SU-DHL-6 (cell line): ENCODE results near the gene ZNF22.

ENCODE experiments used
- H2AFZ ChIP-seq: fragments of 200-600 bp; sonication (generic); 2 replicates; pipeline ENCODE4 v1.6.1; 2014; ENCODE audit warnings: low read depth, mild to moderate bottlenecking, moderate library complexity, mixed read lengths, antibody characterized with exemption, low read length; ENCODE audit not compliant: severe bottlenecking
- H3F3A ChIP-seq: fragments of 200-600 bp; shearing (Covaris generic); 2 replicates; pipeline ENCODE4 v1.6.0; 2016; ENCODE audit warnings: antibody characterized with exemption, mild to moderate bottlenecking; ENCODE audit not compliant: insufficient read depth
- H3K27ac ChIP-seq: fragments of 200-600 bp; sonication (generic); 2 replicates; pipeline ENCODE4 v1.5.1; 2016; ENCODE audit warnings: low read depth, mild to moderate bottlenecking, low read length, moderate library complexity, mixed read lengths
- H3K27me3 ChIP-seq: fragments of 200-600 bp; sonication (generic), shearing (Covaris generic); 2 replicates; pipeline ENCODE4 v1.6.0; 2014; ENCODE audit warnings: mild to moderate bottlenecking, low read length
- H3K36me3 ChIP-seq: fragments of 200-600 bp; sonication (generic); 2 replicates; pipeline ENCODE4 v1.6.1; 2014; ENCODE audit warnings: mild to moderate bottlenecking, low read length, mixed read lengths
- H3K4me2 ChIP-seq: fragments of 300-600, 200-600 bp; shearing (Covaris generic), sonication (generic); 2 replicates; pipeline ENCODE4 v1.6.0; 2014; ENCODE audit warnings: low read length, low read depth, mild to moderate bottlenecking; ENCODE audit not compliant: poor library complexity, severe bottlenecking
- H3K4me3 ChIP-seq: fragments of 200-600 bp; sonication (generic); 2 replicates; pipeline ENCODE4 v1.5.1; 2014; ENCODE audit warnings: antibody characterized with exemption, low read length, mild to moderate bottlenecking, mixed read lengths; ENCODE audit not compliant: insufficient read depth, poor library complexity, severe bottlenecking
- H3K79me2 ChIP-seq: fragments of 200-600 bp; sonication (generic); 2 replicates; pipeline ENCODE4 v1.6.1; 2014; ENCODE audit warnings: mild to moderate bottlenecking, low read length, moderate library complexity; ENCODE audit not compliant: insufficient read depth
- H3K9ac ChIP-seq: fragments of 200-600 bp; sonication (generic); 2 replicates; pipeline ENCODE4 v1.7.0; 2014; ENCODE audit warnings: mild to moderate bottlenecking, low read length
- H3K9me2 ChIP-seq: fragments of 200-600 bp; sonication (generic); replicated peaks from 2 replicates; pipeline ENCODE4 v1.6.1; 2014; ENCODE audit warnings: low read length; ENCODE audit not compliant: insufficient read depth
- H3K9me3 ChIP-seq: fragments of 200-600 bp; sonication (generic); 2 replicates; pipeline ENCODE4 v1.6.1; 2014; ENCODE audit warnings: low read length, mixed read lengths; ENCODE audit not compliant: insufficient read depth
- H4K20me1 ChIP-seq: fragments of 200-600 bp; sonication (generic); 2 replicates; pipeline ENCODE4 v1.6.1; 2014; ENCODE audit warnings: low read depth, mild to moderate bottlenecking, antibody characterized with exemption, low read length, moderate library complexity, mixed read lengths
- EZH2phosphoT487 ChIP-seq: fragments of 200-600 bp; sonication (generic), shearing (Covaris generic); conservative IDR thresholded peaks from 2 replicates; pipeline ENCODE4 v1.6.1; 2018; ENCODE audit warnings: mild to moderate bottlenecking, antibody characterized with exemption, low read length, moderate library complexity, mixed read lengths
- TF ChIP-seq, protein P1 (sequence below): fragments of 200-600 bp; sonication (generic); IDR thresholded peaks from one replicate; pipeline ENCODE4 v1.5.1; 2017; ENCODE audit warnings: antibody characterized with exemption, mild to moderate bottlenecking, low read length, moderate library complexity; ENCODE audit not compliant: insufficient read depth, poor library complexity, severe bottlenecking

ZNF22 gene

DNA sequence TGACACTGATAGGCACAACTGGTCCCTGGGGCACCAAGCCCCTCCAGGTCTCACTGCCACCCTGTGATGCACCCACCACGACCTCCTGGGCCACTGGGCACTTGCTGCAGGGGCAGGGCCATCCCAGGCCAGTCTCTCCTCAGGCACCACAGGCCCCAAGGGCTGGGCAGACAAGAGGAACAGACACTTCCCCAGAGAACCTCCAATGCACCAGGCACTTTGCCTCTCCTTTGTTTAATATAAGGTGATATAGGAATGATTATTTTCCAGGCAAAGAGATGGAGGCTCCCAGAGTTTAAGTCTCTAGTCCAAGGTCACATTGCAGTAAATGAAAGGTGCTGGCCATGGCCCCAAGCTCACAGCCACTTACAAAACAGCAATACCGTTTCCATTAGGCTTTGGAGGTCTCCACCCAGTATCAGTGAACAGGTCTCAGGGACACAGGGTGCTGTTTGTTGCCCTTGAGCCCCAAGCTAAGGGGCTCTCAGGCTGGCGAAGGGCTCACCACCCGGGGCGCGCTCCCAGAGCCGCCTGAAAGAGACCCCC lies 26.6 kb upstream of the ZNF22 start:
- Histone ChIP-seq H3K27ac (no peak overlapping the region), H3K4me3 (peak overlapping the region; percentile 32), H3K9me2 (no peaks in the 10 kb centered on the region), H3K9ac (peak overlapping the region; percentile 52), H3K4me2 (peak overlapping the region; percentile 56), H3F3A (no peaks in the 10 kb centered on the region), H3K9me3 (no peaks in the 10 kb centered on the region), H4K20me1 (no peaks in the 10 kb centered on the region), H3K27me3 (no peaks in the 10 kb centered on the region), H3K79me2 (no peaks in the 10 kb centered on the region), H3K36me3 (no peaks in the 10 kb centered on the region), H2AFZ (peak overlapping the region; percentile 87)
- TF ChIP-seq, protein P1, sequence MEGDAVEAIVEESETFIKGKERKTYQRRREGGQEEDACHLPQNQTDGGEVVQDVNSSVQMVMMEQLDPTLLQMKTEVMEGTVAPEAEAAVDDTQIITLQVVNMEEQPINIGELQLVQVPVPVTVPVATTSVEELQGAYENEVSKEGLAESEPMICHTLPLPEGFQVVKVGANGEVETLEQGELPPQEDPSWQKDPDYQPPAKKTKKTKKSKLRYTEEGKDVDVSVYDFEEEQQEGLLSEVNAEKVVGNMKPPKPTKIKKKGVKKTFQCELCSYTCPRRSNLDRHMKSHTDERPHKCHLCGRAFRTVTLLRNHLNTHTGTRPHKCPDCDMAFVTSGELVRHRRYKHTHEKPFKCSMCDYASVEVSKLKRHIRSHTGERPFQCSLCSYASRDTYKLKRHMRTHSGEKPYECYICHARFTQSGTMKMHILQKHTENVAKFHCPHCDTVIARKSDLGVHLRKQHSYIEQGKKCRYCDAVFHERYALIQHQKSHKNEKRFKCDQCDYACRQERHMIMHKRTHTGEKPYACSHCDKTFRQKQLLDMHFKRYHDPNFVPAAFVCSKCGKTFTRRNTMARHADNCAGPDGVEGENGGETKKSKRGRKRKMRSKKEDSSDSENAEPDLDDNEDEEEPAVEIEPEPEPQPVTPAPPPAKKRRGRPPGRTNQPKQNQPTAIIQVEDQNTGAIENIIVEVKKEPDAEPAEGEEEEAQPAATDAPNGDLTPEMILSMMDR = no peak
- TF ChIP-seq EZH2phosphoT487 = no peak

DNA sequence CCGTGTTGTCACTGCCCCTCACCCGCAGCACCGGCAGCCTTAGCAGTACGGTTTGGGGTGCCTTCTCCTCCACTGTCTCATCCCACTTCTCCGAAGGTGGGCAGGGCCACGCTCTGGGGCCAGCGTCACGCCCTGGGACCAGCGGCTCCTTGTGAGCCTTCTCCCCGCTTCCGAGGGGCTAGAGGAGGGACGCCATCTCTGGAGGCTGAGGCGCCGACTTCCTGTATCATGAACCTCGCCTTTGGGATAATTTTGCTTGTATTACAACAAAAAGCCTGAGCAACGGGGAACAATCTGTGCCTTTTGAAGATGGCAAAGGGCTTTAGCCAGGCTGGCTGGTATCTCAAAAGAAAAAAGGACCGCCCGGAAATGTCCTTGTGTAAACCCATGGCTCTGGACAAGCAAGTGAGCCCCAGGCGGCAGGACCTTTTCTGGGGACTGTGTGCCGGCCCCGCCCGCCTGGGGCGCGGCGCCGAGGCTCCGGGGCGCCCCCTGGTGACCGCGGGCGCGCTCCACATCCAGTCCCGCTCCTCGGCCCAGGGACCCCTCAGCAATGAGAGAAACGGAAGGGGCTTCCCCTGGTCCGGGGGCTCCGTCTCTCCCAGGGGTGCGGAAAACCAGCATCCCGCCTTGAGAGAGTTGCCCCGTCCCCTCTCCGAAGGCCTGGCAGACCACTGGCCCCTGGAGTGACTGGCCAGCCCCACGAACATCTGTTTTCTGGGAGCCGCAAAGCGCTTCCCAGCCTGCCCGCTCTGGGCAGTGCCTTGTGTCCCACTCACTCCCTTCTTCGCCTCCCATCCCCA lies 25.9 kb upstream of the ZNF22 start:
- no peak overlapping the region for H3K27ac ChIP-seq
- no peaks in the 10 kb centered on the region for H4K20me1 ChIP-seq
- H3K9ac ChIP-seq = peak overlapping the region; percentile 52
- TF ChIP-seq, protein P1 = peak; percentile 87
- no peak for TF ChIP-seq EZH2phosphoT487
- peak overlapping the region; percentile 56 for H3K4me2 ChIP-seq
- H3K79me2 ChIP-seq = no peaks in the 10 kb centered on the region
- H2AFZ ChIP-seq = peak overlapping the region; percentile 87
- no peaks in the 10 kb centered on the region for H3K27me3 ChIP-seq
- H3K36me3 ChIP-seq = no peaks in the 10 kb centered on the region
- H3K4me3 ChIP-seq = peak overlapping the region; percentile 32
- no peaks in the 10 kb centered on the region for H3K9me2 ChIP-seq
- no peaks in the 10 kb centered on the region for H3K9me3 ChIP-seq
- no peaks in the 10 kb centered on the region for H3F3A ChIP-seq

DNA sequence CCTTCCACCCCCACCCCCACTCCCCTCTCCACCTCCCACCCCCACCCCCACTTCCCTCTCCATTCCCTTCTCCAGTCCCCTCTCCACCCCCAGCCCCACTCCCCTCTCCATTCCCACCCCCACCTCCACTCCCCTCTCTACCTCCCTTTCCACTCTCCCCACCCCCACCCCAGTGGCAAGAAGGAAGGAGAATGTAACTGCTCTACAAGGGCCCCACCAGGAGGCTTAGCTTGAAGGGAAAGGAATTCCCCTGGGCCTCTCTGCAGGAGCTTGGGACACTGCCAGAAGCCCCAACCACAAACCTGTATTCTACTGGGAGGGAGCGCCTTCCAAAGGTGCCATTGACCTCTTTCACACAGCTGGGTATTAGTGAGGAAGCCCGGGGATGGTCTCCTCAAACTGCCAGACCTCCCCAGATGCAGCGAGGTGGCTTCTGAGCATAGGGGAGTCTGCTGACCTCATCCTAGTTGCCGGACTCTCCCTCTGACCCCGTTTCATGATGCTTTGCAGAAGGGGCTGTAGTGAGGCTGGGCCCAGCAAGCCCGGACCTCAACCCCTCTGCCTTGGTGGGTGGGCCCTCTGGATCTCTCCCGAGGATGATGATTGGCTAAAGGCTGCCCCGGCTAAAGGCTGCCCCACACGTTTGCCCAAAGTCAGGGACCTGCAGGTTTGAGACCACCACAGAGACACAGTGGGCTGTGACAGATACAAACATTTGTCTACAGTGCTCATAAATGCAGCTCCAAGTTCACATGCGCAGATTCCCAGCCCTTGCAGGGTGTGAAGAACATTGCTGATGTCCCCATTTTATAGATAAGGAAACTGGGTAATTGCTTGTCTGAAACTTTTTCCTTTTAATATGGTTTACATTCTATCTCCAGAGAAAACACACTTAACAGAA lies 25.0 kb upstream of the ZNF22 start:
- Histone ChIP-seq H3K4me2 (no peak overlapping the region), H2AFZ (no peak overlapping the region), H3K4me3 (no peak overlapping the region), H3K9me2 (no peaks in the 10 kb centered on the region), H3K9me3 (no peaks in the 10 kb centered on the region), H3K9ac (no peak overlapping the region), H3K79me2 (no peaks in the 10 kb centered on the region), H3F3A (no peaks in the 10 kb centered on the region), H4K20me1 (no peaks in the 10 kb centered on the region), H3K27me3 (no peaks in the 10 kb centered on the region), H3K36me3 (no peaks in the 10 kb centered on the region), H3K27ac (no peak overlapping the region)
- TF ChIP-seq, protein P1 = no peak
- TF ChIP-seq EZH2phosphoT487 = no peak
